Endothelial cell of umbilical vein (primary cell): ENCODE results near the gene ADGRD2.

ENCODE experiments used
- CTCF ChIP-seq, 2 donors: IDR thresholded peaks; 1 replicate in 1 of 2; 2 replicates in 1 of 2; pipeline ENCODE4 v1.5.1; 2011; ENCODE audit warnings: low read length in 2 of 2, mild to moderate bottlenecking in 2 of 2, moderate library complexity in 2 of 2, control low read depth in 1 of 2, inconsistent platforms in 1 of 2, low read depth in 1 of 2; ENCODE audit not compliant: insufficient read depth in 1 of 2; ENCODE audit errors: extremely low read depth in 1 of 2
- MAX ChIP-seq: IDR thresholded peaks from 2 replicates; pipeline ENCODE4 v1.6.1; 2011; ENCODE audit not compliant: insufficient read depth, insufficient read length
- POLR2A ChIP-seq: IDR thresholded peaks from 2 replicates; pipeline ENCODE4 v1.6.1; 2012; ENCODE audit warnings: low read depth, mild to moderate bottlenecking, control low read depth, low read length
- POLR2AphosphoS5 ChIP-seq: IDR thresholded peaks from 2 replicates; pipeline ENCODE4 v1.6.1; 2012; ENCODE audit warnings: low read depth, mild to moderate bottlenecking, control low read depth, low read length, moderate library complexity; ENCODE audit not compliant: insufficient read depth

GRCh38 chr9:124513376-124513994 lies 63.2 kb downstream of the ADGRD2 start:
- TF ChIP-seq CTCF (IDR thresholded peaks at IDR 0.05; ENCODE audit: extremely low read depth in 1 of 2, insufficient read depth in 1 of 2, low read depth in 1 of 2, low read length in 2 of 2) (no peak), POLR2AphosphoS5 (no peak), POLR2A (no peak), MAX (no peak)
